B cell (primary cell): Measurements from ENCODE around the gene ICAM3. TPM values are rescaled to one million over a fixed set of nuclear protein-coding genes. Genes with fewer than 3 reads are reported as not detected.
A peak's percentile ranks its signal among the peaks of the same experiment; 100 is the strongest.

ENCODE experiments used
- ATAC-seq: fragments of 200-7000 bp; cut with Tn5 transposase; one replicate; pipeline ENCODE4 v1.10.0; 2021; ENCODE audit warnings: low read depth, mild to moderate bottlenecking, moderate number of reproducible peaks, moderate library complexity
- CTCF ChIA-PET: fragments of 350-600 bp; sonication (Branson Sonifier 250); formaldehyde crosslinking; loops from one replicate; lab custom pipeline; 2021; ENCODE audit warnings: antibody characterized with exemption, inconsistent platforms; lab: Charles Lee
- POLR2A ChIA-PET: fragments of 350-600 bp; sonication (Branson Sonifier 250); formaldehyde crosslinking; loops from one replicate; lab custom pipeline; 2021; ENCODE audit warnings: antibody characterized with exemption; lab: Charles Lee
- DNase-seq: peaks from one replicate; pipeline ENCODE4 v3.0.0; 2013
- H2AFZ ChIP-seq: 2 replicates; pipeline ENCODE4 v1.6.1; 2012; ENCODE audit warnings: mild to moderate bottlenecking, low read depth, low read length; ENCODE audit not compliant: insufficient read depth, poor library complexity, severe bottlenecking
- H3K27ac ChIP-seq, 2 donors: 1 replicate in 1 of 2; 2 replicates in 1 of 2; pipeline ENCODE4 v1.5.1; 2012 to 2013; ENCODE audit warnings: low read length in 2 of 2, mild to moderate bottlenecking in 2 of 2, moderate library complexity in 1 of 2
- H3K27me3 ChIP-seq, 4 experiments: fragments of 200-600 bp in 1 of 4; sonication (generic) in 1 of 4; replicated peaks in 1 of 4; 1 replicate in 2 of 4; 2 replicates in 2 of 4; pipeline versions ENCODE4 v1.6.1 to v1.7.0; 2013 to 2016; ENCODE audit warnings: low read length in 3 of 4, mild to moderate bottlenecking in 2 of 4, mixed read lengths in 1 of 4, moderate library complexity in 1 of 4; ENCODE audit not compliant: insufficient read depth in 4 of 4, control insufficient read depth in 3 of 4; ENCODE audit errors: control extremely low read depth in 1 of 4
- H3K36me3 ChIP-seq, 2 experiments: replicated peaks in 1 of 2; 1 replicate in 1 of 2; 2 replicates in 1 of 2; pipeline versions ENCODE4 v1.6.1 to v1.7.1; 2013; ENCODE audit warnings: low read length in 1 of 2; ENCODE audit not compliant: insufficient read depth in 2 of 2, control insufficient read depth in 1 of 2; ENCODE audit errors: control extremely low read depth in 1 of 2, extremely low read depth in 1 of 2
- H3K4me1 ChIP-seq, 2 donors: fragments of 200-600 bp in 1 of 2; sonication (generic) in 1 of 2; 1 replicate in 1 of 2; 2 replicates in 1 of 2; pipeline versions ENCODE4 v1.5.1 to v1.6.1; 2013 to 2017; ENCODE audit warnings: low read length in 2 of 2; ENCODE audit not compliant: control insufficient read depth in 2 of 2, insufficient read depth in 2 of 2
- H3K4me2 ChIP-seq: replicated peaks from 2 replicates; pipeline ENCODE3; 2012; ENCODE audit warnings: mild to moderate bottlenecking, low read depth, low read length; ENCODE audit not compliant: poor library complexity, severe bottlenecking
- H3K4me3 ChIP-seq, 5 experiments: fragments of 200-600 bp in 1 of 5; sonication (generic) in 1 of 5; 1 replicate in 3 of 5; 2 replicates in 2 of 5; pipeline versions ENCODE4 v1.5.1 to v1.7.0; 2011 to 2016; ENCODE audit warnings: low read length in 4 of 5, mild to moderate bottlenecking in 4 of 5, low read depth in 2 of 5, control low read depth in 1 of 5, moderate library complexity in 1 of 5; ENCODE audit not compliant: insufficient read depth in 1 of 5; ENCODE audit errors: control extremely low read depth in 1 of 5, extremely low read depth in 1 of 5
- H3K79me2 ChIP-seq: fragments of 200-600 bp; sonication (generic); one replicate; pipeline ENCODE4 v1.6.0; 2016; ENCODE audit warnings: low read length; ENCODE audit not compliant: control insufficient read depth, insufficient read depth
- H3K9ac ChIP-seq: fragments of 200-600 bp; sonication (generic); 2 replicates; pipeline ENCODE4 v1.6.1; 2017; ENCODE audit warnings: mild to moderate bottlenecking, low read length, moderate library complexity
- H3K9me3 ChIP-seq, 3 donors: one replicate each; pipeline versions ENCODE4 v1.6.1 to v1.7.1; 2013; ENCODE audit warnings: low read length in 2 of 3; ENCODE audit not compliant: control insufficient read depth in 2 of 3, insufficient read depth in 1 of 3; ENCODE audit errors: control extremely low read depth in 1 of 3
- H4K20me1 ChIP-seq: 2 replicates; pipeline ENCODE4 v1.6.0; 2012; ENCODE audit warnings: mild to moderate bottlenecking, low read length; ENCODE audit not compliant: insufficient read depth, control insufficient read depth, poor library complexity, severe bottlenecking
- H3K27ac Mint-ChIP-seq: one replicate; pipeline ENCODE4 v1.8.0; 2021; ENCODE audit warnings: mixed read lengths
- H3K27me3 Mint-ChIP-seq: one replicate; pipeline ENCODE4 v1.8.0; 2021; ENCODE audit warnings: mixed read lengths
- H3K4me1 Mint-ChIP-seq: one replicate; pipeline ENCODE4 v1.8.0; 2021; ENCODE audit warnings: mixed read lengths
- H3K4me3 Mint-ChIP-seq: one replicate; pipeline ENCODE4 v1.8.0; 2021; ENCODE audit warnings: mixed read lengths
- H3K9me3 Mint-ChIP-seq: one replicate; pipeline ENCODE4 v1.8.0; 2022; ENCODE audit warnings: mixed read lengths; ENCODE audit not compliant: insufficient read depth
- EZH2 ChIP-seq: IDR thresholded peaks from 2 replicates; pipeline ENCODE4 v1.6.1; 2012; ENCODE audit warnings: borderline replicate concordance, low read depth, mild to moderate bottlenecking, moderate library complexity, low read length; ENCODE audit not compliant: insufficient read depth, poor library complexity, severe bottlenecking
- WGBS: methylation state at CpG from one replicate; pipeline ENCODE4 v1.1.5; 2013; ENCODE audit warnings: missing lambda C conversion rate; ENCODE audit not compliant: insufficient coverage; 5-methylcytosine and 5-hydroxymethylcytosine counted together
- intact Hi-C: fragments of 100-400 bp; cut with micrococcal nuclease; formaldehyde crosslinking; loops from one replicate; pipeline ENCODE4 v1.10.0; 2022
- polyA plus RNA-seq: library from polyadenylated mRNA; depleted of rRNA; stranded (reverse); fragments of >200 nt; gene quantifications from 2 replicates; pipeline ENCODE4 v1.2.3, GENCODE V29; 2012
- total RNA-seq, 2 donors: library from RNA; stranded (reverse); fragments of 120-200 nt in 1 of 2; gene quantifications; 1 replicate in 1 of 2; 2 replicates in 1 of 2; pipeline versions ENCODE4 v1.2.3 to v1.2.4, GENCODE V29; 2013 to 2022
- TF ChIP-seq, protein P1 (sequence below): fragments of 200-600 bp; IDR thresholded peaks from one replicate; pipeline ENCODE4 v1.8.0; 2022; ENCODE audit warnings: antibody characterized with exemption, mild to moderate bottlenecking

Gene ICAM3
- total and polyA plus RNA-seq, 2 donors (not counting 1 experiment from before 2014, with no cell fraction given) = 119 to 223 TPM

DNA sequence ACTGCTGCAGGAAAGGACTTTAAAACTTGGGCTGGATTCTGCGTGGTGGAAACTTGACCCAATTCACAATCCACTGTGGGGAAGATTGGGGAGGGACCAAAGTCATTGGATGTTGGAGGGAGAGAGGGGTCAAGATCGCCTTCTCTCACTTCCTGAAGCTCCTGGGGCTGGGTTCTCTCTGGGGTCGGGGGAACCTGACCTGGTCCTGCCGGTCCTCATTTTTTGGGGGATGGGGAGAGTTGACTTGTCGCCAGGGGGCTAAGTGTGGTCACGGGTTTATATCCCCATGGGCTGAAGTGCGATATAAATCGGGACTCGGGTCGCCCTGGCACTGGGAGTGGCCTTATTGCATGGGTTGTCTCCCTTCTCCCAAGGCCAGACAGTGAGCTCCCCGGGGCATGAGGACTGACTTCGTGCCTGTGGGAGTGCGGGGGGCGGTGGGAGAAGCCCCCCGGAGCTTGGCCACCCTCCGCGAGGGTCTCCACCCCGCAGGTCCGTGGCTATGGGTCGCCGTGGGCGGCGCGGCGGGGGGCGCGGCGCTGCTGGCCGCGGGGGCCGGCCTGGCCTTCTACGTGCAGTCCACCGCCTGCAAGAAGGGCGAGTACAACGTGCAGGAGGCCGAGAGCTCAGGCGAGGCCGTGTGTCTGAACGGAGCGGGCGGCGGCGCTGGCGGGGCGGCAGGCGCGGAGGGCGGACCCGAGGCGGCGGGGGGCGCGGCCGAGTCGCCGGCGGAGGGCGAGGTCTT lies 43.4 kb downstream of the ICAM3 start:
- Histone ChIP-seq H3K79me2 (no peaks in the 10 kb centered on the region), H3K4me2 (peak overlapping the region; percentile 85), H3K4me3 (peak overlapping the region; percentile 37 to 64 (median 41)), H2AFZ (peak overlapping the region; percentile 71), H3K4me1 (peaks cover 50 to 51% of the 10 kb centered on the region in 2 donors), H4K20me1 (peaks cover 22% of the 10 kb centered on the region), H3K27me3 (peaks cover 0 to 54% (median 38%) of the 10 kb centered on the region in 4 experiments), H3K9ac (peak overlapping the region; percentile 50), H3K27ac (no peak overlapping the region), H3K36me3 (no peaks in the 10 kb centered on the region), H3K9me3 (peaks cover 0 to 42% (median 0%) of the 10 kb centered on the region in 3 donors)
- POLR2A ChIA-PET = interaction anchor here (0.8 to 1.2 kb wide), 2 partner anchors 10 to 108 kb away, joined by 3 read pairs; partner anchors contain the start of gene CDC37
- TF ChIP-seq, protein P1, sequence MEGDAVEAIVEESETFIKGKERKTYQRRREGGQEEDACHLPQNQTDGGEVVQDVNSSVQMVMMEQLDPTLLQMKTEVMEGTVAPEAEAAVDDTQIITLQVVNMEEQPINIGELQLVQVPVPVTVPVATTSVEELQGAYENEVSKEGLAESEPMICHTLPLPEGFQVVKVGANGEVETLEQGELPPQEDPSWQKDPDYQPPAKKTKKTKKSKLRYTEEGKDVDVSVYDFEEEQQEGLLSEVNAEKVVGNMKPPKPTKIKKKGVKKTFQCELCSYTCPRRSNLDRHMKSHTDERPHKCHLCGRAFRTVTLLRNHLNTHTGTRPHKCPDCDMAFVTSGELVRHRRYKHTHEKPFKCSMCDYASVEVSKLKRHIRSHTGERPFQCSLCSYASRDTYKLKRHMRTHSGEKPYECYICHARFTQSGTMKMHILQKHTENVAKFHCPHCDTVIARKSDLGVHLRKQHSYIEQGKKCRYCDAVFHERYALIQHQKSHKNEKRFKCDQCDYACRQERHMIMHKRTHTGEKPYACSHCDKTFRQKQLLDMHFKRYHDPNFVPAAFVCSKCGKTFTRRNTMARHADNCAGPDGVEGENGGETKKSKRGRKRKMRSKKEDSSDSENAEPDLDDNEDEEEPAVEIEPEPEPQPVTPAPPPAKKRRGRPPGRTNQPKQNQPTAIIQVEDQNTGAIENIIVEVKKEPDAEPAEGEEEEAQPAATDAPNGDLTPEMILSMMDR = no peak
- TF ChIP-seq EZH2 = no peak
- Mint-ChIP-seq H3K27ac (peak overlapping the region; percentile 83), H3K9me3 (no peaks in the 10 kb centered on the region), H3K4me3 (peak overlapping the region; percentile 85), H3K4me1 (peaks cover 37% of the 10 kb centered on the region), H3K27me3 (peaks cover 31% of the 10 kb centered on the region)
- CTCF ChIA-PET = interaction anchor here (1.6 to 2.5 kb wide), 2 partner anchors 27 to 93 kb away, joined by 5 to 7 read pairs; no protein-coding TSS in a partner anchor
- intact Hi-C loops = no loop called here
- peak; percentile 41 for DNase-seq
- 20% methylated on average over 51 of the region's 58 CpGs for WGBS
- no peak for ATAC-seq
